AG09309 (cell line): ENCODE data around the gene PARD6G.

ENCODE experiments used
- DNase-seq: peaks from one replicate; pipeline ENCODE4 v3.0.0-alpha.2; 2010; ENCODE audit warnings: low read depth
- H3K4me3 ChIP-seq: 2 replicates; pipeline ENCODE4 v1.5.1; 2011; ENCODE audit warnings: mild to moderate bottlenecking, low read depth, low read length, moderate library complexity; ENCODE audit not compliant: control insufficient read depth
- TF ChIP-seq, protein P1 (sequence below): IDR thresholded peaks from 2 replicates; pipeline ENCODE4 v1.5.1; 2011; ENCODE audit warnings: mild to moderate bottlenecking, low read depth, low read length, inconsistent platforms; ENCODE audit not compliant: insufficient read depth, control insufficient read depth; ENCODE audit errors: missing control alignments

Gene PARD6G

DNA sequence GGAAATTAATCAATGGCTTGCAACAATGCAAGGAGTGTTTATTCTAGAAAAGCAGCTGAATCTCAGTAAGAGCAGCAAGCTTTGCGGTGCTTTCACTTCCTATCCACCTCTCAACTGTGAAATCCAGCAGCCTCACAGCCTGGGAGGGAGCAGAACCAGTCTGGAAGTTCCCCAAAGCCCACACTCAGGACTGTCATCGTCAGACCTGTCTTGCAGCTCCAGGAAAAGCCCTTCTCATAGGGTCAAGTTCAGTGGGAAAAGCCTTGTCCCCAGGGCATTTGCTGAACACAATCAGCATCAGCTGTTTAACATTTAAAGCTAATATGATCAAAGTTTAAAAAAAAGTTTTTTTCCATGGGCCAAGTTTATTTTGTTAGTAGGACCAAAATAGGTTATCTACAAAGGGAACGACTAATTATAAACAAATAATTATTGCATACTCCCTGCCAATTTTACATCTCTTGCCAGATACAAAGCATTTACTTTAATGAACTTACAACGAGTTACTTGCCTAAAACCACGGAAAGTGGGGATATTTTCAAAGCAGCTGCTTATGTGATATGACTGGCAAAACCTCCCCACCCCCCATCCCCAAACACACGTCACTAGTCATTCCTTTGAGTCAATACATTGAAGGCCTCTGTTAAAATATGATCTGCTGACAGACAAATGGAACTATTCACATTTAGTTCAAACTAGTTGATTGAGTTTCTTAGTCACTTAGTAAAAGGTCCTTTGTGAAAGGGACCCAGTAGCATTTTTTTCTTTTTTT, 36.8 kb downstream of the PARD6G start:
- H3K4me3 ChIP-seq: no peak overlapping the region
- TF ChIP-seq, protein P1, sequence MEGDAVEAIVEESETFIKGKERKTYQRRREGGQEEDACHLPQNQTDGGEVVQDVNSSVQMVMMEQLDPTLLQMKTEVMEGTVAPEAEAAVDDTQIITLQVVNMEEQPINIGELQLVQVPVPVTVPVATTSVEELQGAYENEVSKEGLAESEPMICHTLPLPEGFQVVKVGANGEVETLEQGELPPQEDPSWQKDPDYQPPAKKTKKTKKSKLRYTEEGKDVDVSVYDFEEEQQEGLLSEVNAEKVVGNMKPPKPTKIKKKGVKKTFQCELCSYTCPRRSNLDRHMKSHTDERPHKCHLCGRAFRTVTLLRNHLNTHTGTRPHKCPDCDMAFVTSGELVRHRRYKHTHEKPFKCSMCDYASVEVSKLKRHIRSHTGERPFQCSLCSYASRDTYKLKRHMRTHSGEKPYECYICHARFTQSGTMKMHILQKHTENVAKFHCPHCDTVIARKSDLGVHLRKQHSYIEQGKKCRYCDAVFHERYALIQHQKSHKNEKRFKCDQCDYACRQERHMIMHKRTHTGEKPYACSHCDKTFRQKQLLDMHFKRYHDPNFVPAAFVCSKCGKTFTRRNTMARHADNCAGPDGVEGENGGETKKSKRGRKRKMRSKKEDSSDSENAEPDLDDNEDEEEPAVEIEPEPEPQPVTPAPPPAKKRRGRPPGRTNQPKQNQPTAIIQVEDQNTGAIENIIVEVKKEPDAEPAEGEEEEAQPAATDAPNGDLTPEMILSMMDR: no peak
- no peak for DNase-seq

DNA sequence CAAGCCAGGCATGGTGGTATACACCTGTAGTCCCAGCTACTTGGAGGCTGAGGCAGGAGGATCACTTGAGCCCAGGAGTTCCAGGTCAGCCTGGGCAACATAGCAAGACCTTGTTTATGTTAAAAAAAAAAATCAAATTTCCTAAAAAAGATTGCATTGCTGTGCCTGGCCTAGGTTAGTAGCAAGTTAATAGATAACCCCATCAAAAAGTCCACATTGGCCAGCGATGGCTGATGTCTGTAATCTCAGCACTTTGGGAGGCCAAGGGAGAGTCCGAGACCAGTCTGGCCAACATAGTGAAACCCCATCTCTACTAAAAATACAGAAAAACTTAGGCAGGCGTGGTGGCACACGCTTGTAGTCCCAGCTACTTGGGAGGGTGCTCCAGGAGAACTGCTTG, 38.7 kb downstream of the PARD6G start:
- TF ChIP-seq, protein P1: no peak
- DNase-seq: no peak
- no peak overlapping the region for H3K4me3 ChIP-seq

DNA sequence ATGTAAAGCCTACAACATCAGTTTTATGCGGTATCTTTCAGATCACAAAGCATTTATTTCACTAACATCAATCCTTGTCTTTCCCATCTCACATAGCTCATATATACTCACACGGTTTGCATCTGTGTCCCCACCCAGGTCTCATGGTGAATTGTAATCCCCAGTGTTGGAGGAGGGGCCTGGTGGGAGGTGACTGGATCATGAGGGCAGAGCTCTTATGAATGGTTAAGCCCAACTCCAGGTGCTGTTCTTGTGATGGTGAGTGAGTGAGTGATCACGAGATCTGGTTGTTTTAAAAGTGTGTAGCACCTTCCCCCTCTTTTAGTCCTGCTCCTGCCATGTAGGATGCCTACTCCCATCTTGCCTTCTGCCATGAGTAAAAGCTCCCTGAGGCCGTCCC, 42.0 kb downstream of the PARD6G start:
- no peak for DNase-seq
- TF ChIP-seq, protein P1: no peak

GRCh38 chr18:80204142-80204541, 43.2 kb downstream of the PARD6G start:
- DNase-seq: no peak
- TF ChIP-seq, protein P1: no peak
- H3K4me3 ChIP-seq: no peak overlapping the region

More for the DNA sequence above, 42.0 kb downstream of the PARD6G start:
- no peak overlapping the region for H3K4me3 ChIP-seq

DNA sequence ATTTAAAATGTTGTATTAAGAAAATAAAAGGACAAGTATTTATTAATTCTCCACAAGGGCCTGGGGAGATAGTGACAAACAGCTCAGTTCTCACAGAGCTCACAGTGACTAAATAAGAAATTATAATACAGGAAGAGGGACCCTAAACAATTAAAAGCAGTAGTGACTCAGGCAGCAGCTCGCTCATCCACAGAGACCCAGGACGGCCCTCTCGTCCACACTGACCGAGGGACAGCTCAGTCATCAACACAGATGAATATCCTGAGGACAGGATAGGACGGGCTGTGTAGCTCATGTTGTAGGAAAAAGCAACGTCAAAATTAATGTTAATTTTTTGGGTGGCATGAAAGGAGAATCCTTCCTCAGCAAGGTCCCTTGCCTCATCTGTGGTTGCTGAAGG, 44.1 kb downstream of the PARD6G start:
- DNase-seq: no peak
- H3K4me3 ChIP-seq: no peak overlapping the region
- TF ChIP-seq, protein P1: no peak

- no peak overlapping the region for H3K4me3 ChIP-seq
- no peak for DNase-seq
- TF ChIP-seq, protein P1: no peak
Measured at GRCh38 chr18:80202264-80202998, 44.9 kb downstream of the PARD6G start.

GRCh38 chr18:80201739-80202138, 45.6 kb downstream of the PARD6G start:
- H3K4me3 ChIP-seq: no peak overlapping the region
- DNase-seq: no peak

More at GRCh38 chr18:80201739-80202138, 45.6 kb downstream of the PARD6G start:
- TF ChIP-seq, protein P1: no peak
